Activated CD8-positive, alpha-beta memory T cell treated with anti-CD3 and anti-CD28 coated beads for 4 hours (primary cell): Measurements from ENCODE around the gene LMTK2.

Source experiments
- DNase-seq, 2 donors: peaks; one replicate each; pipeline ENCODE4 v3.0.0-alpha.2; 2020; ENCODE audit warnings: low read depth in 2 of 2

LMTK2 gene

GRCh38 chr7:98106647-98107312 is at the start of gene LMTK2:
LMTK2 (plus strand) TSS chr7:98106862; CDS start chr7:98107178, 316 bp downstream.
- DNase-seq: peak; percentile 92

DNA sequence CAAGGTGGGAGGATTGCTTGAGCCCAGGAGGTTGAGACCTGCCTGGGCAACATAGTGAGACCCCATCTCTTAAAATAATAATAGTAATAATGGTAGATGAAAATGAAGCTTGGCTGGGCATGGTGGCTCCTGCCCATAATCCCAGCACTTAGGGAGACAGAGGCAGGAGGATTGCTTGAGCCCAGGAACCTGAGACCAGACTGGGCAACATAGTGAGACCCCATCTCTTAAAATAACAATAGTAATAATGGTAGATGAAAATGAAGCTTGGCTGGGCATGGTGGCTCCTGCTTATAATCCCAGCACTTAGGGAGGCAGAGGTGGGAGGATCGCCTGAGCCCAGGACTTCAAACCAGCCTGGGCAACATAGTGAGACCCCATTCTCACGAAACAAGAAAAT is 49.5 kb upstream of the LMTK2 start:
- no peak for DNase-seq

GRCh38 chr7:98058186-98058585 is 48.5 kb upstream of the LMTK2 start:
- no peak for DNase-seq

DNA sequence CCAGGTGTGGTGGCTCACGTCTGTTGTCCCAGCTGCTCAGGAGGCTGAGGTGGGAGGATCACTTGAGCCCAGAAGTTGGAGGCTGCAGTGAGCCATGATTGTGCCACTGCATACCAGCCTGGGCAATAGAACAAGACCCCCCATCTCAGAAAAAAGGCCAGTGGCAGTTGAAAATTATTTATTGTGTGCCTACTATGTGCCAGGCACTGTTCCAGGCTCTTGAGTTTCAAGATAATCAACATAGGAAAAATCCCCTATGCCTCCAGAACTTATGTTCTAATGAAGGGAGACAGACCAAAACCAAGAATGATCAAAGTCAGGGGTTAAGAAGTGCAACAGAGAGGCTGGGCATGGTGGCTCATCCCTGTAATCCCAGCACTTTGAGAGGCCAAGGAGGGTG is 42.4 kb upstream of the LMTK2 start:
- DNase-seq: no peak

DNA sequence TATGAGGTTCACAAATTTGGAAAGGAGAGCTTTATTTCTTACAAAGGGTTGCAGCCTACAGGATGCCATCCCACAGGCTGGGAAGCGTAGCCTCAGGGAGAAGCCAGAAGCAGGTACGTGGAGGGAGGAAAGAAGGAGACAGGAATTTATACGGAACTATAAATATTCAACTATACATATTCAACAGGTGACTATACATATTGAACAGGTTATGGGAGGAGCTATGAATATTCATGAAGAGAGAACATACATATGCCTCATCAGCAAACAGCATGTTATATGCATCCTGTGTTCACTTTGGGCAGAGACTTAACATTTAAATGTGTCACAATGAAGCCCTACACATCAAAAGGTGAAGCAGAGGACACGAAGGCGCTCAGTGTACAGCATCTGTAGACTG is 40.5 kb upstream of the LMTK2 start:
- DNase-seq: no peak

- DNase-seq: no peak
These were observed 39.6 kb upstream of the LMTK2 start for GRCh38 chr7:98066934-98067507.

DNA sequence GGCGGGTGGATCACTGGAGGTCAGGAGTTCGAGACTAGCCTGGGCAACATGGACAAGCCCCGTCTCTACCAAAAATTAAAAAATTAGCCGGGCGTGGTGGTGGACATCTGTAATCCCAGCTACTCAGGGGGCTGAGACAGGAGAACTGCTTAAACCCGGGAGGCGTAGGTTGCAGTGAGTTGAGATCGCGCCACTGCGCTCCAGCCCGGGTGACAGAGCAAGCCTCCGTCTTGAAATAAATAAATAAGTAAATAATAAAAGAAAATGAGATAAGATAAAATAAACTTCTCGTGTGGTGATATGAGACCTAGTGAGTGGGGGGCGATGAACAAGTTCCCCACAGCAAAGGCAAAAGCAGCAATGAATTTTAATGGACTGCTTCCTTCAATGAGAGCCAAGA is 33.6 kb upstream of the LMTK2 start:
- no peak for DNase-seq

- no peak for DNase-seq
These were observed 30.9 kb upstream of the LMTK2 start for GRCh38 chr7:98075801-98076200.

GRCh38 chr7:98077762-98078161 is 28.9 kb upstream of the LMTK2 start:
- no peak for DNase-seq

GRCh38 chr7:98078197-98078870 is 28.3 kb upstream of the LMTK2 start:
- DNase-seq: no peak

- DNase-seq: no peak
These were observed 26.6 kb upstream of the LMTK2 start for GRCh38 chr7:98079891-98080648.

DNA sequence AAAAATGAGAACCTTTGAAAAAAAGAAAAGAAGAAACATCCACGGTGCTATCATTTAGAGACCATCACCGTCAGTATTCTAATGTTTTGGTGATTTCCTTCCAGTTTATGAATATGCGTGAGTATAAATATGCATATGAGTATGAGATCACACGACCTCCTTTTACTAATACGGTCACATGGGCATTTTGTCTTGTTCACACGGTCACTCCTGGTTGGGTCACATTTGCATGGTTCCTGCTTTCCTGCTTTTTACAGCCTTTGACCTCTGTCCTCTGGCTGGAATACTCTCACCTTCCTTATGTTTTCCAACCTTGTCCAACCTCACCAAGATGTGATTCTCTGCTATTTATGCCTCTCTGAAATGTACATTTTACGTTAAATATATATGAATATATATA is 25.3 kb upstream of the LMTK2 start:
- no peak for DNase-seq

DNA sequence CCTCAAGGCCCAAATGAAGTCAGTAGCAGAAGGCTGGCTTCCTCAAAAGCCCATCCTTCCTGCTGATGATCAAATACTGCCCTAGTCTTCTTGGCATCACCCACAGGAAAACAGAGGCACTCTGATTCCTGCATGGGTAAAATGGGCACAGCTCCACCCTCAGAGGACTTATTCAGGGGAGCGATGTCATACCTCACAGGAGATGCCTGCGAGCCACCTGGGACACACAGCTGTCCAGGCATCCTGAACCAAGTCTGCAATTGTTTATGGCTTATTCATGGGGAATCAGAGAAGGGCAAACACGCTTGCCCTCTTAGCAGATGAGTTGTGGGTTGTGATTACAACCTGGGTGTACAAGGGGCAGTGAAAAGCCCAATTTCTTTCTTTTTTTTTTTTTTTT is 22.0 kb upstream of the LMTK2 start:
- no peak for DNase-seq

GRCh38 chr7:98085674-98086073 is 21.0 kb upstream of the LMTK2 start:
- no peak for DNase-seq

DNA sequence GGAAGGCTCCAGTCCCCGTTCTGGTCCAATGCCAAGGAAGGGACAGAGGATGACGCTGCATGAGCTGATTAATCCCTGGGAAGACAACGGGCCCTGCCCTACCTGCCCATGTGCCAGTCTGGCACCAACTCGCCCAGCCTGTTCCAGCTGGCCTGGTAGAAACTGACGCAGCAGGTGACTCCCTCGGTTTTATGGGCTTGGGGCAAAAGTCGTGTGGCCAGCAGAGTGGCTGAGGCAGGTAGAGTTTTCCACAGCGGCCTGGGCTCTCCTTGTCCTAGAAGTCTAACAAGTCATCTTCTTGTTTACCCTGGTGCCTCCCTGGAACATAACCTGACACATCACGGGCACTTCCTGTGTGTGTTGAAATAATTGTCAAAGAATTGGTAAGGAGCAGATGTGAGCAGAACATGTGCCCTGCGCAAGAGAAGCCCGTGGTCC is 20.4 kb upstream of the LMTK2 start:
- no peak for DNase-seq

DNA sequence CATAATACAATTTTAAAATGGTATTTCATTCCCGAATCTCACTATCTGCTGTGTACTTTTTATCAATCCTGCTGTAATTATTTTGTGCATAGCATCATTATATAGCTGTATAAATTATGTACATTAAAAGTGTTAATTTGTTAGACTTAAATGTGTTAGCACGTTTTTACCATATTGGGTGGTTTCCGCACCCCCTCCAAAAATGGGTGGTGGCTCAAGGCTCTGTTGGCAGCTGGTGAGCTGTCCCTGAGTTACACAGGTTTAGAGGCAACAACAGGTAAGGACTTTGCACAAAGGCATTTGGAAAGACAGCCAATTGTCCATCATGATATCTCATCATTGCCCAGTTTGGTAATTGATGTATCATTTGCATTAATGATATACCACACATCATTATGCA is 18.6 kb upstream of the LMTK2 start:
- DNase-seq: no peak

DNA sequence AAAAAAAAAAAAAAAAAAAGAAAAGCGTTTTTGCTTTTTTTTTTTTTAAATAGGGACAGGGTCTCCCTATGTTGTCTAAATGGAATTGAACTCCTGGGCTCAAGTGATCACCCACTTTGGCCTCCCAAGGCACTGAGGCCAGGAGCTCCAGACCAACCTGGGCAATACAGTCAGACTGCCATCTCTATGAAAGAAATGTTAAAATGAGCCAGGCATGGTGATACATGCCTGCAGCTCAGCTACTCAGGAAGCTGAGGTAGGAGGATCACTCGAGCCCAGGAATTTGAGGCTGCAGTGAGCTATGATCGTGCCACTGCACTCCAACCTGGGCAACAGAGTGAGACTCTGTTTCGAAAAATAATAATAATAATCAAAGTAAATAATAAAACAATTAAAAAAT is 16.5 kb upstream of the LMTK2 start:
- DNase-seq: no peak

DNA sequence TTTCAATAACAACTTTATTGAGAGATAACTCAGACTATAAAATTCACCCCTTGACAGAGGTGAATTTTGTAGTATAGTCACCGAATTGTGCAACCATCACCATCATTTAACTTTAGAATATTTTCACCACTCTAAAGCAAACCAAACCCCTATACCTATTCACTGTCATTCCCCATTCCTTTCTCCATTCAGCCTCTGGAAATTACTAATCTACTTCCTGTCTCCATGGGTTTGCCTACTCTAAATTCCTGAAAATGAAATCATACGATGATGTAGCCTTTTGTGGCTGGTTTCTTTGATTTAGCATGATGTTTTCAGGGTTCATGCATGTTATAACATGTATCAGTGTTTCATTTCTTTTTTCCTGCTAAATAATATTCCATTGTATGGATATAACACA is 15.6 kb upstream of the LMTK2 start:
- DNase-seq: no peak

- DNase-seq: no peak
These were observed 15.1 kb upstream of the LMTK2 start for GRCh38 chr7:98091523-98091922.

- no peak for DNase-seq
These were observed 9.5 kb upstream of the LMTK2 start for GRCh38 chr7:98097042-98097645.

DNA sequence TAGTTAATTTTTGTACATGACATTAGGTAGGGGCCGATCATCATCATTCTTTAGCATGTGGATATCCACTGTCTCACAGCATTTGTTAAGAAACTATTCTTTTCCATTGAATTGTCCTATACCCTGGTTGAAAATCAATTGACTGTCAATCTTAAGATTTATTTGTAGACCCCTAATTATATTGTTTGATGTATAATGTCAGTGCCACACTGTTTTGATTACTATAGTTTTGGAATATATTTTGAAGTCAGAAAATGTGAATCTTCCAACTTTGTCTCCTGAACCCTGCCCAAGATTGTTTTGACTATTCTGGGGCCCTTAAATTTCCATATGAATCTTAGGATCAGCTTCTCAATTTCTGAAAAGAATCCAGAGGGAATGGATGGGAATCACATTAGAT is 6.6 kb upstream of the LMTK2 start:
- no peak for DNase-seq

DNA sequence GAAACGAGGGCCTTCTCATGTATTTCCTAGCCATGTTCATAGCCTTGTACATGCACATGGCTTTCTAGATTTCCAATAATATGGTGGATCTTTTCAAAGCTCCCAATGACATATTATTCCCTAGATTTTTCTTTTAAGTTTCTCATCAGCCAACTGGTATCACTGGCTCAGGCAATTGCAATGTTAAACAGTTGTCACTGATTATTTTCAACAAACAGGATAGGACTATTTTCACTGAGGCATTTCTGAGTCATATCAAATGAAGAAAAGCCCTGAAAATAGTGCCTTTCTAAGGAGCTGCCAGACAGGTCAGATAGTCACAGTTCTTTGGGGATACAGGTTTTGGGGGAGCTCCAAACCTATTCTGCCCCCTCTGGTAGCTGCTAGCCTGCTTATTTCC is 4.5 kb upstream of the LMTK2 start:
- DNase-seq: no peak
